Cardiac muscle cell (in vitro differentiated cells and primary cell): ENCODE results near the gene RAB11FIP3. TPM values are rescaled to one million over a fixed set of nuclear protein-coding genes. Genes with fewer than 3 reads are reported as not detected.

Experiments used
- DNase-seq, 2 donors: peaks; one replicate each; pipeline versions ENCODE4 v3.0.0 to v3.0.0-alpha.2; 2010 to 2017; ENCODE audit warnings: low read depth in 1 of 2, low spot score in 1 of 2
- H3K27ac ChIP-seq: fragments of 200-600 bp; sonication (generic); 2 replicates; pipeline ENCODE4 v1.5.1; 2016
- H3K27me3 ChIP-seq: fragments of 200-600 bp; sonication (generic); 2 replicates; pipeline ENCODE4 v1.6.0; 2016; ENCODE audit warnings: control low read depth
- H3K36me3 ChIP-seq: fragments of 200-600 bp; sonication (generic); 2 replicates; pipeline ENCODE4 v1.5.1; 2016; ENCODE audit warnings: control low read depth
- H3K4me1 ChIP-seq: fragments of 200-600 bp; sonication (generic); 2 replicates; pipeline ENCODE4 v1.8.1; 2017; ENCODE audit warnings: low read depth, mild to moderate bottlenecking, mixed run types
- H3K4me3 ChIP-seq: fragments of 200-600 bp; sonication (generic); 2 replicates; pipeline ENCODE4 v1.5.1; 2016; ENCODE audit warnings: mild to moderate bottlenecking
- H3K9me3 ChIP-seq: fragments of 200-600 bp; sonication (generic); 2 replicates; pipeline ENCODE4 v1.5.1; 2017; ENCODE audit warnings: low read depth, mild to moderate bottlenecking, control low read depth
- polyA plus RNA-seq: library from polyadenylated mRNA; unstranded; fragments of >200 nt; fragmentation: Nextera tagmentation; extraction: Ambion mirVana; gene quantifications from 2 replicates; pipeline ENCODE4 v1.2.1, GENCODE V29; 2016
- total RNA-seq: library from RNA; depleted of rRNA; stranded (reverse); fragments of >200 nt; gene quantifications from 2 replicates; pipeline ENCODE4 v1.2.3, GENCODE V29; 2016
- TF ChIP-seq, protein P1 (sequence below): IDR thresholded peaks from 2 replicates; pipeline ENCODE4 v1.5.1; 2012; ENCODE audit warnings: low read depth, mild to moderate bottlenecking, low read length

RAB11FIP3 gene
- total and polyA plus RNA-seq, 2 experiments from 2014 or later, result 55.3 to 77.1 TPM

- peaks cover 5% of the 10 kb centered on the region for H3K4me1 ChIP-seq
- H3K4me3 ChIP-seq, result no peak overlapping the region
- no peak overlapping the region for H3K27ac ChIP-seq
- H3K9me3 ChIP-seq, result no peaks in the 10 kb centered on the region
- H3K27me3 ChIP-seq, result no peaks in the 10 kb centered on the region
- TF ChIP-seq, protein P1, sequence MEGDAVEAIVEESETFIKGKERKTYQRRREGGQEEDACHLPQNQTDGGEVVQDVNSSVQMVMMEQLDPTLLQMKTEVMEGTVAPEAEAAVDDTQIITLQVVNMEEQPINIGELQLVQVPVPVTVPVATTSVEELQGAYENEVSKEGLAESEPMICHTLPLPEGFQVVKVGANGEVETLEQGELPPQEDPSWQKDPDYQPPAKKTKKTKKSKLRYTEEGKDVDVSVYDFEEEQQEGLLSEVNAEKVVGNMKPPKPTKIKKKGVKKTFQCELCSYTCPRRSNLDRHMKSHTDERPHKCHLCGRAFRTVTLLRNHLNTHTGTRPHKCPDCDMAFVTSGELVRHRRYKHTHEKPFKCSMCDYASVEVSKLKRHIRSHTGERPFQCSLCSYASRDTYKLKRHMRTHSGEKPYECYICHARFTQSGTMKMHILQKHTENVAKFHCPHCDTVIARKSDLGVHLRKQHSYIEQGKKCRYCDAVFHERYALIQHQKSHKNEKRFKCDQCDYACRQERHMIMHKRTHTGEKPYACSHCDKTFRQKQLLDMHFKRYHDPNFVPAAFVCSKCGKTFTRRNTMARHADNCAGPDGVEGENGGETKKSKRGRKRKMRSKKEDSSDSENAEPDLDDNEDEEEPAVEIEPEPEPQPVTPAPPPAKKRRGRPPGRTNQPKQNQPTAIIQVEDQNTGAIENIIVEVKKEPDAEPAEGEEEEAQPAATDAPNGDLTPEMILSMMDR, result no peak
- peaks cover 3% of the 10 kb centered on the region for H3K36me3 ChIP-seq
- DNase-seq, result no peak
Observed at GRCh38 chr16:470418-470817, 45.0 kb downstream of the RAB11FIP3 start.

DNA sequence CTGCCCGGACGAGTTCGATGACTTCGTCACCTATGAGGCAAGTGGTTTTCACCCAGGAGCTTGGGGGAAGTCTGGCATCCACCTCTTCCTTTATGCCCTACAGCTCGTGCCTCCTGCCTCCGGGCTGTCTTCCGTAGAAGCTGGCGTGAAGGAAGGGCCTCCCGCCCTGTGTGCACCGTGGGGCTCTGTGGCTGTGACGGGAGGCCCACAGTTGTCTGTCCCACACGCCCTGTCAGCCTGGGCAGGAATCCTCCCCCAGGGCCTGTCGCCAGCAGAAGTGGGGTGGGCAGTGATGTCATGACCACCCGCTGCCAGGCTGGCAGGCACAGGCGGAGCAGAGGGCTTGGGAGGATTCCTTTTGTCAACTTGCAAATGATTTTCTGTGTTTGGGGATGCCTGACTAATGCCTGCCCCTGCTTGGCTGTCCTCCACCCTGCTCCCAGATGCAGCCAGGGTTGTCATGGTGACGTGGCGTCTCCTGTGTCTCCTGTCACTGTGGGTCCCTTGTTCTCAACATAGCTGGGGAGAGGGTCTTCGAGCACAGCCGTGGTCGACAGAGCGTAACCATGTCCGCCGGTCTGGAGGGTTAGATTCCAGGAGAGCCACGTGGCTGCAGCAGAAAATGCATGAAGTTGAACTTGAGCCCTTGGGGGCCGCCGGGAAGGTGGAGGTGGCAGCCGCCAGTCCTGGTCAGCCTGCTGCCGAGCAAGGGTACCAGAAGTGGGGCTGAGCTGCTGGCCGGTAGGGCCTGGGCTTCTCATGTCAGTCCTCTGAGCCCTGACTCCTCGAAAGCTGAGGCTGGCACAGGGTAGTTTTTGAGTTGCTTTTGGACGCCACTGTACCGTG, 46.1 kb downstream of the RAB11FIP3 start:
- no peak for DNase-seq
- TF ChIP-seq, protein P1, result no peak
- Histone ChIP-seq H3K9me3 (no peaks in the 10 kb centered on the region), H3K36me3 (peaks cover 3% of the 10 kb centered on the region), H3K4me1 (peaks cover 5% of the 10 kb centered on the region), H3K4me3 (no peak overlapping the region), H3K27ac (no peak overlapping the region), H3K27me3 (no peaks in the 10 kb centered on the region)

DNA sequence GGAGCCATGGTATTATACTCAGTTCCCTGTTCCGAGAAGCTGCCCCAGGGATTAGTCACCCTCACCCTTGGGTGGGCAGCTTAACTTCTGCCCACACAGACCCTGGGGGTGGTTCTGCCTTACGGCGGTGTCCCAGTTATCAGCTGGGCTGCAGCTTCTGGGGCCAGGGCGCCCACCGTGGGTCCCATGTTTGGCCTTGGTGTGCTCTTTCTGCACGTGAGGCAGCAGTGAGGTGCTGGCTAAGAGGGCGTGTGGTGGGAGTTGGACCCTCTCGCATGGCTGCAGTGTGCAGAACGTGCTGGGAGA, 46.7 kb downstream of the RAB11FIP3 start:
- Histone ChIP-seq H3K27me3 (no peaks in the 10 kb centered on the region), H3K27ac (no peak overlapping the region), H3K4me3 (no peak overlapping the region), H3K36me3 (peaks cover 3% of the 10 kb centered on the region), H3K9me3 (no peaks in the 10 kb centered on the region), H3K4me1 (peaks cover 5% of the 10 kb centered on the region)
- no peak for DNase-seq
- TF ChIP-seq, protein P1, result no peak

DNA sequence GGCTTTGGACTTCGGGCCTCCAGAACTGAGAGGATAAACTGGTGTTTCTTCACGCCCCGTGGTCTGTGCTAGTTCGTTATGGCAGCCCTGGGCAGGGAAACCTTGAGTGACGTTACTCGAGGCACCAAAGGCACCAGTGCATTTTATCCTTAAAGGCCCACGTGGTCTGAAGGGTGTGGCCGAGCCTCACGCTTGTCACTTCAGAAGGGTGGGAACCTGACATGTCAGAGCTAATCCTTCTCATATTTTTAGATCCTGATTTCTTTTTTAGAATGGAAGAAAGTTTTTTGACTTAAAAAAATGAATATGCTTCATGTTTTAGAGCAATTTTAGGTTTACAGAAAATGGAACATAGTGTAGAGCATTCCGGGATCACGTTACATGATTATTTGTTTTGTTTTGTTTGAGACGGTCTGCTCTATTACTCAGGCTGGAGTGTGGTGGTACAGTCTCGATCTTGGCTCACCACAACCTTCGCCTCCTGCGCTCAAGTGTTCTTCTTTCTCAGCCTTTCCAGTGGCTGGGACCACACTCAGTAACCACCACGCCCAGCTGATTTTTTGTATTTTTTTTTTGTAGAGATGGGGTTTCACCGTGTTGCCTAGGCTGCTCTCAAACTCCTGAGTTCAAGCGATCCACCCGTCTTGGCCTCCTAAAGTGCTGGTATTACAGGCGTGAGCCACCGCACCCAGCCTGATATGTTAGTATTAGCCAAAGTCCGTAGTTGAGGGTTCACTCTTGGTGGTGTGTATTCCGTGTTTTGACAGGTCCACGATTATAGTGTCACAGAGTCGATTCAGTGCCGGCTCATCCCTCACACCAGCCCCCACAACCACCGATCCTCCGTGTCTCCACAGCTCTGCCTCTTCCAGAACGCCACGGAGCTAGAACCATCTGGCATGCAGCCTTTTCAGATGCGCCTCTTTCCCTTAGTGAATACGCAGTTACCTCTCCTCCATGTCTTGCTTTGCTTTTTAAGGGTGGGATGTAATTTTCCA, 47.9 kb downstream of the RAB11FIP3 start:
- no peak overlapping the region for H3K27ac ChIP-seq
- no peaks in the 10 kb centered on the region for H3K9me3 ChIP-seq
- TF ChIP-seq, protein P1, result no peak

DNA sequence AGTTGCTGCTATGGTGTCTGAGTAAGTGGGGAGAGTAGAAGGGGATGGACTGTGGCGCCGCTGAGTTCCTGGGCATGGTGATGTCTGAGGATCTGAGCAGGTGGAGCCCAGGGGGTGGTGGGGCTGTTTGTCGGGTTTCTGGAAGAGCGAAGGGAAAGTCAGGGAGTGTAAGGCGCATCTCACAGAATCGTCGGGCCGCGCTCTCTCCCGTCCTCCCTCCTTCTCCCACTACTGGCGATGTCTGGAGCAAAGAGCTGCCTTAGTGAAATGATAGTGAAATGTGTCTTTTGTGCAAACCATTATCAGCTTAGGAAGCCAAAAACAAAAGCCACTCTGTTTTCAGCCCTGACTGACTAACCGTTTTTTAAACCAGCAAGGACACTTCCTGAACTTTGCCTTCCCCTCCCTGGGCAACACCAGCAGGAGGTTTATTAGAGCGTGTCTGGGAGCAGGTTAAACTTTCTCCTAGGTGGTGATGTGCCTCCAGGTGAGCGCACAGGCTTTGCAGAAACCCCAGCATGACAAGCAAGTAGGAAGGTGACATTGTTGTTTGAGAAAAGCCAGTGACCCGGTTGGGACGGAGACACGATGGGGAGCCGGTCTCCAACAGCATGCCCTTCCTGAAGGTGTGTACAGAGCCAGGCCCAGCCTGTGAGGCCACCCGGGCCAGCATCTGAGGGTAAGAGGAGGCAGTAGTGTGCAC, 49.1 kb downstream of the RAB11FIP3 start:
- Histone ChIP-seq H3K27ac (peak overlapping the region; percentile 54), H3K9me3 (no peaks in the 10 kb centered on the region), H3K36me3 (peaks cover 3% of the 10 kb centered on the region), H3K27me3 (no peaks in the 10 kb centered on the region), H3K4me3 (no peak overlapping the region), H3K4me1 (no peaks in the 10 kb centered on the region)
- TF ChIP-seq, protein P1, result no peak
- peak in 1 of 2 donors; percentile 21 for DNase-seq

More for the DNA sequence above, 47.9 kb downstream of the RAB11FIP3 start:
- no peaks in the 10 kb centered on the region for H3K27me3 ChIP-seq
- DNase-seq, result no peak
- H3K4me1 ChIP-seq, result peaks cover 4% of the 10 kb centered on the region
- H3K36me3 ChIP-seq, result peaks cover 3% of the 10 kb centered on the region
- H3K4me3 ChIP-seq, result no peak overlapping the region
